Erythroblast (primary cell): ENCODE measurements around the gene ASIC3.
A peak's percentile ranks its signal among the peaks of the same experiment; 100 is the strongest.

Source experiments
- DNase-seq, 2 experiments: peaks; one replicate each; lab custom pipeline; 2025; lab: John Stamatoyannopoulos, UW
- GATA1 ChIP-seq: IDR thresholded peaks from 2 replicates; pipeline ENCODE4 v1.6.1; 2011; ENCODE audit warnings: low read depth, mild to moderate bottlenecking, control low read depth, low read length, moderate library complexity
- POLR2A ChIP-seq: IDR thresholded peaks from 2 replicates; pipeline ENCODE4 v1.6.1; 2011; ENCODE audit warnings: mild to moderate bottlenecking, low read length

Gene ASIC3

GRCh38 chr7:151089893-151090730 is 41.8 kb downstream of the ASIC3 start:
- no peak for DNase-seq
- TF ChIP-seq POLR2A (no peak), GATA1 (no peak)

GRCh38 chr7:151091003-151091402 is 42.7 kb downstream of the ASIC3 start:
- TF ChIP-seq GATA1: no peak
- no peak for TF ChIP-seq POLR2A

GRCh38 chr7:151091431-151091830 is 43.1 kb downstream of the ASIC3 start:
- DNase-seq: peak; percentile 26 to 42
- no peak for TF ChIP-seq POLR2A
- no peak for TF ChIP-seq GATA1

More at GRCh38 chr7:151091003-151091402, 42.7 kb downstream of the ASIC3 start:
- no peak for DNase-seq

GRCh38 chr7:151091988-151092387 is 43.7 kb downstream of the ASIC3 start:
- DNase-seq: no peak
- TF ChIP-seq GATA1: no peak
- TF ChIP-seq POLR2A: no peak

GRCh38 chr7:151093748-151094147 is 45.4 kb downstream of the ASIC3 start:
- no peak for DNase-seq
- TF ChIP-seq POLR2A: no peak
- no peak for TF ChIP-seq GATA1

- no peak for DNase-seq
- TF ChIP-seq GATA1 (no peak), POLR2A (no peak)
Measured at GRCh38 chr7:151094675-151095074, 46.3 kb downstream of the ASIC3 start.

GRCh38 chr7:151095123-151095797 is 46.9 kb downstream of the ASIC3 start:
- DNase-seq: no peak

GRCh38 chr7:151095828-151096475 is 47.6 kb downstream of the ASIC3 start:
- DNase-seq: no peak

More at GRCh38 chr7:151095123-151095797, 46.9 kb downstream of the ASIC3 start:
- no peak for TF ChIP-seq GATA1
- no peak for TF ChIP-seq POLR2A

GRCh38 chr7:151099486-151100211 is 51.3 kb downstream of the ASIC3 start:
- TF ChIP-seq POLR2A (no peak), GATA1 (no peak)
- DNase-seq: no peak

More at GRCh38 chr7:151095828-151096475, 47.6 kb downstream of the ASIC3 start:
- TF ChIP-seq POLR2A (no peak), GATA1 (no peak)

- DNase-seq: no peak
- TF ChIP-seq POLR2A (no peak), GATA1 (no peak)
Measured at GRCh38 chr7:151100921-151101320, 52.6 kb downstream of the ASIC3 start.

GRCh38 chr7:151101621-151102396 is 53.5 kb downstream of the ASIC3 start:
- no peak for TF ChIP-seq POLR2A
- no peak for TF ChIP-seq GATA1
- no peak for DNase-seq
